A549 (cell line): ENCODE measurements around the gene CDYL2.

Experiments
- CTCF ChIP-seq: fragments of >200 bp; sonication (Bioruptor Twin); formaldehyde crosslinking; IDR thresholded peaks from 3 replicates; pipeline ENCODE4 v1.5.1; 2016
- ELK1 ChIP-seq: fragments of 150-350 bp; IDR thresholded peaks from 2 replicates; pipeline ENCODE4 v1.6.1; 2014; ENCODE audit warnings: low read depth, mild to moderate bottlenecking, low read length
- GATA3 ChIP-seq: IDR thresholded peaks from 2 replicates; pipeline ENCODE4 v1.6.1; 2012; ENCODE audit warnings: borderline replicate concordance
- MYC ChIP-seq: IDR thresholded peaks from 2 replicates; pipeline ENCODE4 v1.6.1; 2012; ENCODE audit warnings: mild to moderate bottlenecking, inconsistent platforms, low read length, improper control_type of control experiment, borderline replicate concordance
- RFX5 ChIP-seq: fragments of 450-650 bp; IDR thresholded peaks from 2 replicates; pipeline ENCODE4 v1.7.1; 2014; ENCODE audit warnings: antibody characterized with exemption, mild to moderate bottlenecking, moderate library complexity

GRCh38 chr16:80667251-80667560 is 137.2 kb downstream of the CDYL2 start:
- no peak for TF ChIP-seq CTCF
- no peak for TF ChIP-seq GATA3
- TF ChIP-seq ELK1 = no peak
- no peak for TF ChIP-seq RFX5
- no peak for TF ChIP-seq MYC
